GM12891 (cell line): Measurements from ENCODE around the gene ZDHHC11B.

Experiments
- PAX5 ChIP-seq: IDR thresholded peaks from 2 replicates; pipeline ENCODE4 v1.6.1; 2011; ENCODE audit warnings: low read length, moderate library complexity, mild to moderate bottlenecking; ENCODE audit not compliant: insufficient read depth, severe bottlenecking
- POLR2A ChIP-seq: IDR thresholded peaks from 2 replicates; pipeline ENCODE4 v1.6.1; 2011; ENCODE audit warnings: low read depth, low read length, control low read depth
- POLR2AphosphoS5 ChIP-seq: IDR thresholded peaks from 2 replicates; pipeline ENCODE4 v1.6.1; 2011; ENCODE audit warnings: low read depth, low read length, control low read depth
- POU2F2 ChIP-seq: IDR thresholded peaks from 2 replicates; pipeline ENCODE4 v1.6.1; 2011; ENCODE audit warnings: low read depth, mild to moderate bottlenecking, control low read depth, low read length, moderate library complexity
- SPI1 ChIP-seq: IDR thresholded peaks from 2 replicates; pipeline ENCODE4 v1.6.1; 2011; ENCODE audit warnings: low read depth, low read length, control low read depth
- TAF1 ChIP-seq: IDR thresholded peaks from 2 replicates; pipeline ENCODE4 v1.6.1; 2011; ENCODE audit warnings: low read depth, low read length, control low read depth

GRCh38 chr5:675871-676698 lies 108.4 kb downstream of the ZDHHC11B start:
- TF ChIP-seq POLR2A (no peak), POLR2AphosphoS5 (no peak), TAF1 (no peak), SPI1 (no peak), PAX5 (no peak), POU2F2 (no peak)
